HG02642 (cell line): ENCODE results near the gene HGD.
"Not testable (repeated sequence)": the region's sequence is repeated elsewhere in the genome, so short reads cannot be mapped to it uniquely, and the experiment has no call there.

Source experiments
- ATAC-seq: cut with Tn5 transposase; IDR thresholded peaks from one replicate; pipeline ENCODE4 v1.9.1; 2021; ENCODE audit warnings: mild to moderate bottlenecking; ENCODE audit not compliant: unreplicated experiment, poor library complexity

Gene HGD

GRCh38 chr3:120680193-120680894 is 1.7 kb downstream of the HGD start:
- ATAC-seq = no peak

GRCh38 chr3:120678984-120679383 is 3.1 kb downstream of the HGD start:
- ATAC-seq = peak; percentile 46

GRCh38 chr3:120678331-120678947 is 3.6 kb downstream of the HGD start:
- ATAC-seq = peak; percentile 92

GRCh38 chr3:120677193-120677592 is 4.8 kb downstream of the HGD start:
- ATAC-seq = not testable (repeated sequence)

- no peak for ATAC-seq
Observed at GRCh38 chr3:120673116-120673515, 8.9 kb downstream of the HGD start.

- ATAC-seq = no peak
Observed at GRCh38 chr3:120670576-120670975, 11.5 kb downstream of the HGD start.

GRCh38 chr3:120664926-120665325 is 17.1 kb downstream of the HGD start:
- no peak for ATAC-seq

GRCh38 chr3:120661945-120662344 is 20.1 kb downstream of the HGD start:
- ATAC-seq = no peak

- ATAC-seq = no peak
Observed at GRCh38 chr3:120661106-120661905, 20.7 kb downstream of the HGD start.

GRCh38 chr3:120659834-120660233 is 22.2 kb downstream of the HGD start:
- no peak for ATAC-seq

GRCh38 chr3:120659285-120659684 is 22.8 kb downstream of the HGD start:
- ATAC-seq = no peak

- no peak for ATAC-seq
Observed at GRCh38 chr3:120652896-120653545, 29.0 kb downstream of the HGD start.

GRCh38 chr3:120652281-120652680 is 29.8 kb downstream of the HGD start:
- ATAC-seq = no peak

GRCh38 chr3:120650311-120650710 is 31.7 kb downstream of the HGD start:
- no peak for ATAC-seq

- no peak for ATAC-seq
Observed at GRCh38 chr3:120649830-120650233, 32.2 kb downstream of the HGD start.

- no peak for ATAC-seq
Observed at GRCh38 chr3:120648290-120648689, 33.7 kb downstream of the HGD start.

GRCh38 chr3:120646771-120647432 is 35.1 kb downstream of the HGD start:
- ATAC-seq = no peak

- no peak for ATAC-seq
Observed at GRCh38 chr3:120645083-120645845, 36.8 kb downstream of the HGD start.

GRCh38 chr3:120642368-120642948 is 39.6 kb downstream of the HGD start:
- no peak for ATAC-seq
